B cell (primary cell): Measurements from ENCODE around the gene SH3TC1. TPM values are rescaled to one million over a fixed set of nuclear protein-coding genes. Genes with fewer than 3 reads are reported as not detected.

Source experiments
- ATAC-seq: fragments of 200-7000 bp; cut with Tn5 transposase; one replicate; pipeline ENCODE4 v1.10.0; 2021; ENCODE audit warnings: low read depth, mild to moderate bottlenecking, moderate number of reproducible peaks, moderate library complexity
- CTCF ChIA-PET: fragments of 350-600 bp; sonication (Branson Sonifier 250); formaldehyde crosslinking; loops from one replicate; lab custom pipeline; 2021; ENCODE audit warnings: antibody characterized with exemption, inconsistent platforms; lab: Charles Lee
- POLR2A ChIA-PET: fragments of 350-600 bp; sonication (Branson Sonifier 250); formaldehyde crosslinking; loops from one replicate; lab custom pipeline; 2021; ENCODE audit warnings: antibody characterized with exemption; lab: Charles Lee
- DNase-seq: peaks from one replicate; pipeline ENCODE4 v3.0.0; 2013
- H2AFZ ChIP-seq: 2 replicates; pipeline ENCODE4 v1.6.1; 2012; ENCODE audit warnings: mild to moderate bottlenecking, low read depth, low read length; ENCODE audit not compliant: insufficient read depth, poor library complexity, severe bottlenecking
- H3K27ac ChIP-seq, 2 donors: 1 replicate in 1 of 2; 2 replicates in 1 of 2; pipeline ENCODE4 v1.5.1; 2012 to 2013; ENCODE audit warnings: low read length in 2 of 2, mild to moderate bottlenecking in 2 of 2, moderate library complexity in 1 of 2
- H3K27me3 ChIP-seq, 4 experiments: fragments of 200-600 bp in 1 of 4; sonication (generic) in 1 of 4; replicated peaks in 1 of 4; 1 replicate in 2 of 4; 2 replicates in 2 of 4; pipeline versions ENCODE4 v1.6.1 to v1.7.0; 2013 to 2016; ENCODE audit warnings: low read length in 3 of 4, mild to moderate bottlenecking in 2 of 4, mixed read lengths in 1 of 4, moderate library complexity in 1 of 4; ENCODE audit not compliant: insufficient read depth in 4 of 4, control insufficient read depth in 3 of 4; ENCODE audit errors: control extremely low read depth in 1 of 4
- H3K36me3 ChIP-seq, 2 experiments: replicated peaks in 1 of 2; 1 replicate in 1 of 2; 2 replicates in 1 of 2; pipeline versions ENCODE4 v1.6.1 to v1.7.1; 2013; ENCODE audit warnings: low read length in 1 of 2; ENCODE audit not compliant: insufficient read depth in 2 of 2, control insufficient read depth in 1 of 2; ENCODE audit errors: control extremely low read depth in 1 of 2, extremely low read depth in 1 of 2
- H3K4me1 ChIP-seq, 2 donors: fragments of 200-600 bp in 1 of 2; sonication (generic) in 1 of 2; 1 replicate in 1 of 2; 2 replicates in 1 of 2; pipeline versions ENCODE4 v1.5.1 to v1.6.1; 2013 to 2017; ENCODE audit warnings: low read length in 2 of 2; ENCODE audit not compliant: control insufficient read depth in 2 of 2, insufficient read depth in 2 of 2
- H3K4me2 ChIP-seq: replicated peaks from 2 replicates; pipeline ENCODE3; 2012; ENCODE audit warnings: mild to moderate bottlenecking, low read depth, low read length; ENCODE audit not compliant: poor library complexity, severe bottlenecking
- H3K4me3 ChIP-seq, 5 experiments: fragments of 200-600 bp in 1 of 5; sonication (generic) in 1 of 5; 1 replicate in 3 of 5; 2 replicates in 2 of 5; pipeline versions ENCODE4 v1.5.1 to v1.7.0; 2011 to 2016; ENCODE audit warnings: low read length in 4 of 5, mild to moderate bottlenecking in 4 of 5, low read depth in 2 of 5, control low read depth in 1 of 5, moderate library complexity in 1 of 5; ENCODE audit not compliant: insufficient read depth in 1 of 5; ENCODE audit errors: control extremely low read depth in 1 of 5, extremely low read depth in 1 of 5
- H3K79me2 ChIP-seq: fragments of 200-600 bp; sonication (generic); one replicate; pipeline ENCODE4 v1.6.0; 2016; ENCODE audit warnings: low read length; ENCODE audit not compliant: control insufficient read depth, insufficient read depth
- H3K9ac ChIP-seq: fragments of 200-600 bp; sonication (generic); 2 replicates; pipeline ENCODE4 v1.6.1; 2017; ENCODE audit warnings: mild to moderate bottlenecking, low read length, moderate library complexity
- H3K9me3 ChIP-seq, 3 donors: one replicate each; pipeline versions ENCODE4 v1.6.1 to v1.7.1; 2013; ENCODE audit warnings: low read length in 2 of 3; ENCODE audit not compliant: control insufficient read depth in 2 of 3, insufficient read depth in 1 of 3; ENCODE audit errors: control extremely low read depth in 1 of 3
- H4K20me1 ChIP-seq: 2 replicates; pipeline ENCODE4 v1.6.0; 2012; ENCODE audit warnings: mild to moderate bottlenecking, low read length; ENCODE audit not compliant: insufficient read depth, control insufficient read depth, poor library complexity, severe bottlenecking
- H3K27ac Mint-ChIP-seq: one replicate; pipeline ENCODE4 v1.8.0; 2021; ENCODE audit warnings: mixed read lengths
- H3K27me3 Mint-ChIP-seq: one replicate; pipeline ENCODE4 v1.8.0; 2021; ENCODE audit warnings: mixed read lengths
- H3K4me1 Mint-ChIP-seq: one replicate; pipeline ENCODE4 v1.8.0; 2021; ENCODE audit warnings: mixed read lengths
- H3K4me3 Mint-ChIP-seq: one replicate; pipeline ENCODE4 v1.8.0; 2021; ENCODE audit warnings: mixed read lengths
- H3K9me3 Mint-ChIP-seq: one replicate; pipeline ENCODE4 v1.8.0; 2022; ENCODE audit warnings: mixed read lengths; ENCODE audit not compliant: insufficient read depth
- EZH2 ChIP-seq: IDR thresholded peaks from 2 replicates; pipeline ENCODE4 v1.6.1; 2012; ENCODE audit warnings: borderline replicate concordance, low read depth, mild to moderate bottlenecking, moderate library complexity, low read length; ENCODE audit not compliant: insufficient read depth, poor library complexity, severe bottlenecking
- WGBS: methylation state at CpG from one replicate; pipeline ENCODE4 v1.1.5; 2013; ENCODE audit warnings: missing lambda C conversion rate; ENCODE audit not compliant: insufficient coverage; 5-methylcytosine and 5-hydroxymethylcytosine counted together
- intact Hi-C: fragments of 100-400 bp; cut with micrococcal nuclease; formaldehyde crosslinking; loops from one replicate; pipeline ENCODE4 v1.10.0; 2022
- polyA plus RNA-seq: library from polyadenylated mRNA; depleted of rRNA; stranded (reverse); fragments of >200 nt; gene quantifications from 2 replicates; pipeline ENCODE4 v1.2.3, GENCODE V29; 2012
- total RNA-seq, 2 donors: library from RNA; stranded (reverse); fragments of 120-200 nt in 1 of 2; gene quantifications; 1 replicate in 1 of 2; 2 replicates in 1 of 2; pipeline versions ENCODE4 v1.2.3 to v1.2.4, GENCODE V29; 2013 to 2022
- TF ChIP-seq, protein P1 (sequence below): fragments of 200-600 bp; IDR thresholded peaks from one replicate; pipeline ENCODE4 v1.8.0; 2022; ENCODE audit warnings: antibody characterized with exemption, mild to moderate bottlenecking

SH3TC1 gene
- total and polyA plus RNA-seq, 2 donors (not counting 1 experiment from before 2014, with no cell fraction given) = 63.8 to 388 TPM

DNA sequence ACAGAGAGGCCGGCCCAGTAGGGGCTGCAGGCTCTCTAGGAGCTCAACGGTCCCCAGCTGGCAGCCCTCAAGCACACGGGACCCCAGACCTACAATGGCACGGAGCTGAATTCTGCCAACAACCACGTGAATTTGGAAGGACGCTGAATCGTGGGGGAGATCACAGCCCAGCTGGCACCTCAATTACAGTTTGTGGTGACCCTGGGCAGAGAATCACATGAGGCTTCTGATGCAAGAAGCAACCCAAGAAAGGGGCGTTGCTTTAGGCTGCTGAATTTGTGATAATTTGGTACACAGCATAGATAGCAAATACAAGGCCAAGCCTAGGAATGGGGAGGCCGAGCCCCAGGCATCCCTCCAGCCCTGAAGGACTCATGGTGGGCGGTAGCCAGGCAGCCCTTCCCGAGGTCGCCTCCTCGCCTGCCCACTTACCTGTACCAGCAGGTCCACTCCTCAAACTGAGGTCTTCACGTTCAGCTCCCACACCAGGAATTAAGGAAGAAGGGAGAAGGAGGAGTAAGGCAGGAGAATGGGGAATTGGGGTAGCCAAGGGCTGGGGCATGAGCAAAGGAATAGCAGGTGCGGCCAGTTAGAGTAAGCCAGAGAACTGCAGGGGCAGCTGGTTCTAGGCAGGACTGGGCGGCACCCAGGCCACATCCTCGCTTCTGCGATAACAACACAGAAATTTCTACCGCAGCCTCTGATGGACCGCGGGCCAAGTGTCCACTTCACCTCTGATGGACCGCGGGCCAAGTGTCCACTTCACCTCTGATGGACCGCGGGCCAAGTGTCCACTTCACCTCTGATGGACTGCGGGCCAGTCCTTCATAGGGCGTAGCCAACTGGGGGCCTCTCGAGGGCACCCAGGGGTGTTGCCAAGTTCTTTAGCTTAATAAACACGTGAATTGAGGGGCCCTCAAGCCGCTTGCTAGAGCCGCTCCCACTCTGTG, 47.1 kb downstream of the SH3TC1 start:
- Histone ChIP-seq H3K36me3 (peaks cover 0 to 9% of the 10 kb centered on the region in 2 experiments), H3K4me3 (no peak overlapping the region), H4K20me1 (peaks cover 9% of the 10 kb centered on the region), H3K4me1 (peaks cover 0 to 10% of the 10 kb centered on the region in 2 donors), H3K79me2 (no peaks in the 10 kb centered on the region), H3K27ac (no peak overlapping the region), H3K27me3 (no peaks in the 10 kb centered on the region), H2AFZ (no peak overlapping the region), H3K9ac (no peak overlapping the region), H3K4me2 (no peak overlapping the region), H3K9me3 (no peaks in the 10 kb centered on the region)
- ChIA-PET CTCF (interaction anchor here (1.5 kb wide), 1 partner anchor 69 kb away, joined by 4 to 5 read pairs; no protein-coding TSS in a partner anchor), POLR2A (no interaction called here)
- intact Hi-C loops = no loop called here
- Mint-ChIP-seq H3K9me3 (no peaks in the 10 kb centered on the region), H3K4me1 (peaks cover 6% of the 10 kb centered on the region), H3K27ac (no peak overlapping the region), H3K4me3 (no peak overlapping the region), H3K27me3 (no peaks in the 10 kb centered on the region)
- TF ChIP-seq, protein P1, sequence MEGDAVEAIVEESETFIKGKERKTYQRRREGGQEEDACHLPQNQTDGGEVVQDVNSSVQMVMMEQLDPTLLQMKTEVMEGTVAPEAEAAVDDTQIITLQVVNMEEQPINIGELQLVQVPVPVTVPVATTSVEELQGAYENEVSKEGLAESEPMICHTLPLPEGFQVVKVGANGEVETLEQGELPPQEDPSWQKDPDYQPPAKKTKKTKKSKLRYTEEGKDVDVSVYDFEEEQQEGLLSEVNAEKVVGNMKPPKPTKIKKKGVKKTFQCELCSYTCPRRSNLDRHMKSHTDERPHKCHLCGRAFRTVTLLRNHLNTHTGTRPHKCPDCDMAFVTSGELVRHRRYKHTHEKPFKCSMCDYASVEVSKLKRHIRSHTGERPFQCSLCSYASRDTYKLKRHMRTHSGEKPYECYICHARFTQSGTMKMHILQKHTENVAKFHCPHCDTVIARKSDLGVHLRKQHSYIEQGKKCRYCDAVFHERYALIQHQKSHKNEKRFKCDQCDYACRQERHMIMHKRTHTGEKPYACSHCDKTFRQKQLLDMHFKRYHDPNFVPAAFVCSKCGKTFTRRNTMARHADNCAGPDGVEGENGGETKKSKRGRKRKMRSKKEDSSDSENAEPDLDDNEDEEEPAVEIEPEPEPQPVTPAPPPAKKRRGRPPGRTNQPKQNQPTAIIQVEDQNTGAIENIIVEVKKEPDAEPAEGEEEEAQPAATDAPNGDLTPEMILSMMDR = no peak
- no peak for TF ChIP-seq EZH2
- ATAC-seq (no peak), DNase-seq (no peak)
- 93% methylated on average over 30 of the region's 31 CpGs for WGBS
